ENCODE results near the gene GPT2. TPM values are rescaled to one million over a fixed set of nuclear protein-coding genes. Genes with fewer than 3 reads are reported as not detected.

GPT2 gene
- total RNA-seq, 4 donors from 2014 or later = 5.5 to 19.2 (median 13.2) TPM

DNA sequence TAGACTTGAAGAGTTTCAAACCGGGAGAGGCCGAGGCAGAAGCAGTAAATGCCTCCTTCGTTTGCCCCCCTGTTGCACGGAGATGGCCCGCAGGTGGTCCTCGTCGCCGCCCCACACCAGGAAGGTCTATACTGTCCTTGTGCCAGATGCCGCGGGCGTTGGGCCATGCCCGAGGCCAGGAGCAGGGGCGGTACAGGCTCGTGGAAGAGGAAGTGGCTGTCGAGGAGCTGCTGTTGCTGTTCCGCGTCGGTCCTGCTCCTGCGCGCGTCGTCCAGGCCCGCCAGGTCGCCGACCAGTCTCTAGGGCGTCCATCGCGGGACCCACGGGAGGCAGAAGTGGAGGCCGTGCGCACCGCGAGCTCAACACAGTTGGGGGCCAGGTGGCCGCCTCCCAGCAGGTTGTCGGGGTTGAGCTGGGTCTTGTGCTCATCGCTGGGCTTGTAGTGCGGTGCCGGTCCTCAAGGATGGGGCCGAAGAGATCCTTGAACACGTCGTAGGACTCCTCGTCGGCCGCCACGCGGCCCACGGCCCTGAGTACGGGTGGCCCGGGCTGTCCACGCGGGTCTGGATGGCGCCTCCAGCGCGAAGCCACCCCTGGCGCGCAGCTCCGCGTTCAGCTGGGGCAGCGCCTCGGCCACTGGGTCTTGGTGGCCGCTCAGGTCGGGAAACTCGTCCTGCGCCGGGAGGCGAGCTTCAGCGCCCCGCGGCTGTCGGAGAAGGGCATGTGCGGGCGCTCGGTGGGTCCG lies 40.1 kb upstream of the GPT2 start:
- TF ChIP-seq, protein P1, sequence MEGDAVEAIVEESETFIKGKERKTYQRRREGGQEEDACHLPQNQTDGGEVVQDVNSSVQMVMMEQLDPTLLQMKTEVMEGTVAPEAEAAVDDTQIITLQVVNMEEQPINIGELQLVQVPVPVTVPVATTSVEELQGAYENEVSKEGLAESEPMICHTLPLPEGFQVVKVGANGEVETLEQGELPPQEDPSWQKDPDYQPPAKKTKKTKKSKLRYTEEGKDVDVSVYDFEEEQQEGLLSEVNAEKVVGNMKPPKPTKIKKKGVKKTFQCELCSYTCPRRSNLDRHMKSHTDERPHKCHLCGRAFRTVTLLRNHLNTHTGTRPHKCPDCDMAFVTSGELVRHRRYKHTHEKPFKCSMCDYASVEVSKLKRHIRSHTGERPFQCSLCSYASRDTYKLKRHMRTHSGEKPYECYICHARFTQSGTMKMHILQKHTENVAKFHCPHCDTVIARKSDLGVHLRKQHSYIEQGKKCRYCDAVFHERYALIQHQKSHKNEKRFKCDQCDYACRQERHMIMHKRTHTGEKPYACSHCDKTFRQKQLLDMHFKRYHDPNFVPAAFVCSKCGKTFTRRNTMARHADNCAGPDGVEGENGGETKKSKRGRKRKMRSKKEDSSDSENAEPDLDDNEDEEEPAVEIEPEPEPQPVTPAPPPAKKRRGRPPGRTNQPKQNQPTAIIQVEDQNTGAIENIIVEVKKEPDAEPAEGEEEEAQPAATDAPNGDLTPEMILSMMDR (IDR thresholded peaks at IDR 0.05) = no peak
- TF ChIP-seq POLR2A (IDR thresholded peaks at IDR 0.05) = no peak
- intact Hi-C loops (cut with DNase I) = no loop called here

DNA sequence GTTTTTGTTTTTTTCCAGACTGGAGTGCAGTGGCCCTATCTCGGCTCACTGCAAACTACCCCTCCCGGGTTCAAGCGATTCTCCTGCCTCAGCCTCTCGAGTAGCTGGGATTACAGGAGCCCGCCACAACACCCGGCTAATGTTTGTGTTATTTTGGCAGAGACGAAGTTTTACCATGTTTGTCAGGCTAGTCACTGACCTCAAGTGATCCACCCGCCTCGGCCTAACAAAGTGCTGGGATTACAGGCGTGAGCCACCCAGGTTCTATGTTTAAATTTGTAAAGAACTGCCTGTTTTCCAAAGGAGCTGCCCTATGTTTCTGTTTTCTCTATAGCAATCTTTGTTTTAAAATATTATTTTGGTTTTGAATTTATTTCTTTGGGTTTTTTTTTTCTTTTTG lies 39.4 kb upstream of the GPT2 start:
- intact Hi-C loops (cut with DNase I) = no loop called here
- Histone ChIP-seq H3K4me3 (replicated peaks in 1 of 3) (no peak overlapping the region), H3K4me1 (no peaks in the 10 kb centered on the region), H3K36me3 (no peaks in the 10 kb centered on the region), H3K27ac (no peak overlapping the region), H3K27me3 (no peaks in the 10 kb centered on the region), H3K9me3 (no peaks in the 10 kb centered on the region)
- 72 to 78% methylated on average over 10 of the region's 10 CpGs for WGBS, 2 donors
- no peak for DNase-seq
- TF ChIP-seq POLR2A (IDR thresholded peaks at IDR 0.05) = no peak
- TF ChIP-seq, protein P1 (IDR thresholded peaks at IDR 0.05) = no peak

More for the DNA sequence above, 40.1 kb upstream of the GPT2 start:
- no peak overlapping the region for H3K27ac ChIP-seq
- DNase-seq = no peak
- H3K36me3 ChIP-seq = no peaks in the 10 kb centered on the region
- H3K4me3 ChIP-seq (replicated peaks in 1 of 3) = no peak overlapping the region
- no peaks in the 10 kb centered on the region for H3K4me1 ChIP-seq
- no peaks in the 10 kb centered on the region for H3K9me3 ChIP-seq
- WGBS, 2 donors = 29 to 46% methylated on average over 39 to 43 of the region's 74 CpGs
- no peaks in the 10 kb centered on the region for H3K27me3 ChIP-seq

DNA sequence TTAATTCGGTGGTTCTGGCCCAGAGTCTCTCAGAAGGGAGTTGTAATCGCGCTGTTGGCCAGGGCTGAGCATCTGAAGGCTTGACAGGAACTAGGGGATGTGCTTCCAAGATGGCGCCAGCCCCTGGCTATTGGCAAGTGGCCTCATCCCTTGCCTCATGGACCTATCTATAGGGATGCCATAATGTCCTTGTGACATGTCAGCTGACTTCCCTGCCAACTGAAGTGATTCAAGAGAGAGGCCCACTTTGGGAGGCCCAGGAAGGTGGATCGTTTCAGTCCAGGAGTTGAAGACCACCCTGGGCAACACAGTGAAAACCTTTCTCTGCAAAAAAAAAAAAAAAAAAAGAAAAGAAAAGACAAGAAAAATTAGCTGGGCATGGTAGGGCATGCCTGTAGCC lies 38.2 kb upstream of the GPT2 start:
- intact Hi-C loops (cut with DNase I) = no loop called here
- WGBS, 2 donors = 88 to 94% methylated on average over 5 of the region's 5 CpGs

GRCh38 chr16:46848768-46849764 lies 35.1 kb upstream of the GPT2 start:
- H3K27ac ChIP-seq = no peak overlapping the region
- no peaks in the 10 kb centered on the region for H3K27me3 ChIP-seq
- H3K36me3 ChIP-seq = no peaks in the 10 kb centered on the region
- TF ChIP-seq, protein P1 (IDR thresholded peaks at IDR 0.05) = no peak
- TF ChIP-seq POLR2A (IDR thresholded peaks at IDR 0.05) = no peak
- no peak overlapping the region for H3K4me3 ChIP-seq (replicated peaks in 1 of 3)
- intact Hi-C loops (cut with DNase I) = no loop called here
- WGBS, 2 donors = 70 to 81% methylated on average over 5 of the region's 5 CpGs
- H3K9me3 ChIP-seq = no peaks in the 10 kb centered on the region
- no peak for DNase-seq
- no peaks in the 10 kb centered on the region for H3K4me1 ChIP-seq

More for the DNA sequence above, 38.2 kb upstream of the GPT2 start:
- no peak for DNase-seq
- TF ChIP-seq, protein P1 (IDR thresholded peaks at IDR 0.05) = no peak
- no peak for TF ChIP-seq POLR2A (IDR thresholded peaks at IDR 0.05)
- Histone ChIP-seq H3K27ac (no peak overlapping the region), H3K36me3 (no peaks in the 10 kb centered on the region), H3K9me3 (no peaks in the 10 kb centered on the region), H3K4me1 (no peaks in the 10 kb centered on the region), H3K4me3 (replicated peaks in 1 of 3) (no peak overlapping the region), H3K27me3 (no peaks in the 10 kb centered on the region)
